ENCODE measurements around the gene RAB8B.
"Not testable (repeated sequence)": the region's sequence is repeated elsewhere in the genome, so short reads cannot be mapped to it uniquely, and the experiment has no call there.

RAB8B gene

DNA sequence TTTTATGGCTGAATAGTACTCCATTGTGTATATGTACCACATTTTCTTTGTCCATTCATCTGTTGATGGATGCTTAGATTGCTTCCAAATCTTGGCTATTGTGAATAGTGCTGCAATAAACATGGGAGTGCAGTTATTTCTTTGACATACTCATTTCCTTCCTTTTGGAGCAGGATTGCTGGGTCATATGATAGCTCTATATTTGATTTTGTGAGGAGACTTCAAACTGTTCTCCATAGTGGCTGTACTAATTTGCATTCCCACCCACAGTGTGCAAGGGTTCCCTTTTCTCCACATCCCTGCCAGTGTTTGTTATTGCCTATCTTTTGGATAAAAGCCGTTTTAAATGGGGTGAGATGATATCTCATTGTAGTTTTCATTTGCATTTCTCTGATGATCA lies 47.7 kb downstream of the RAB8B start:
- DNase-seq (ENCODE audit: low spot score), result not testable (repeated sequence)

- DNase-seq (ENCODE audit: low spot score), result no peak
Measured at GRCh38 chr15:63238171-63238570, 48.8 kb downstream of the RAB8B start.

DNA sequence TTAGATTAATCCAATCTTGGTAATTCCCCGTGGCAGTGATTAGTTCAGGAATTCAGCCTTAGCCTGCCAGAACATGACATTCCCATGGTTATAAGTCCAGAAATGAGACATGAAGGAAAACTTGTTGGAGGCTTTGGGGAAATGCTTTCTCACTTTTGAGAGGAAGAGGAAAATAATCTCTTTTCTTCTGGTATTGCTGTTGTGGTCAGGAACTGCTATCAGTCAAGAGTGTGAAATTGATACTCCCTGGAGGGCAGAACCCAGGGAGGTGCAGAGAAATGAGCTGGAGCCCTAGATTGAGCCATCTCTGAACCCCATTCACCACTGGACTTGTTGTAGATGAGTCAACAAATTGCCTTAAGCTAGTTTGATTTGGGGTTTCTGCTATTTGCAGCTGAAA lies 49.4 kb downstream of the RAB8B start:
- DNase-seq (ENCODE audit: low spot score), result no peak

GRCh38 chr15:63240109-63240508 lies 50.7 kb downstream of the RAB8B start:
- DNase-seq (ENCODE audit: low spot score), result no peak

DNA sequence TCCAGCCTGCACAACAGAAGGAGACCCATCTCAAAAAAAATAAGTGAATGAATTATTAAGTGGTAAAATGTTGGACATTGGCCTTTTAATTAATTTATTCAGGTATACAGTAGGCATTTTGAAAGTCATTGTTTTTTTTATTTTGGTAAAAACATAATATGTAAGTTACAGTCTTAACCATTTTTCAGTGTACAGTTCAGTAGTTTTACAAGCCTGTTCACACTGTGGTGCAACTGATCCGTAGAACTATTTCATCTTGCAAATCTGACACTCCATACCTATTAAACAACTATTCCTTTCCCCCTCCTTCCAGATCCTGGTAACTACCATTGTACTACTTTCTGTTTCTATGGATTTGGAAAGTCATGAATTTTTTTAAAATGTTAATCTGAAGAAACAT lies 51.9 kb downstream of the RAB8B start:
- DNase-seq (ENCODE audit: low spot score), result no peak

DNA sequence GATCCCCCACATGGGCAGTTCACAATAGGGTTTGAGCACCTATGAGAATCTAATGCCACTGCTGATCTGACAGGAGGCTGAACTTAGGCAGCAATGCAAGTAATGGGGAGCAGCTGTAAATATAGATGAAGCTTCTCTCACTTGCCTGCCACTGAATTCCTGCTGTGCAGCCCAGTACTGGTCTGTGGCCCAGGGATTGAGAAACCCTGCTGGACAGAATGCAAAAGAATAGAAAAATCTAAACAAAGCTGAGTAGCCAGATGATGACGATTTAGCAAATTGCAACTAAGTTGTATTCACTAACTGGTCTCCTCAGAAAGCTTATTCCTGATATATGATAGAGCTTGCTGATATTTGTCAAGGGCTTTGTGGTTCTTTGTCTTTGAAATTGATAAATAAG lies 53.7 kb downstream of the RAB8B start:
- no peak for DNase-seq (ENCODE audit: low spot score)

GRCh38 chr15:63243776-63244175 lies 54.4 kb downstream of the RAB8B start:
- no peak for DNase-seq (ENCODE audit: low spot score)

DNA sequence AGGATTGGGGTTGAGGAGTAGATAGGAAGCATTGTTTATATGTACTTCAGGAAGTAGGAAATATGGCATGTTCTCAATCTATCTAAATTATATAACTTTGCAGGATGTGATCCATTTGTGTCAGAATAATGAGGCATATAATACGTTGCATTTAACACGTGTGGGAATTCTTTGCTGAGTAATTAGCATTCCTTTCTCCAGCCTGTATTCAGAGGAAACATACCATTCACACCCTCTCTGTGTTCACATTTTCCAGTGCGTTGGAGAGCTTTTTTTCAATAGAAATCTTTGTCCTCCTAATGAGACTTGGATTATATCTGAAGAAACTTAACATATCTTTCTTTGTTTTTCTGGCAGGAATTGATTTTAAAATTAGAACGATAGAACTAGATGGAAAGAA lies 55.0 kb downstream of the RAB8B start:
- no peak for DNase-seq (ENCODE audit: low spot score)

DNA sequence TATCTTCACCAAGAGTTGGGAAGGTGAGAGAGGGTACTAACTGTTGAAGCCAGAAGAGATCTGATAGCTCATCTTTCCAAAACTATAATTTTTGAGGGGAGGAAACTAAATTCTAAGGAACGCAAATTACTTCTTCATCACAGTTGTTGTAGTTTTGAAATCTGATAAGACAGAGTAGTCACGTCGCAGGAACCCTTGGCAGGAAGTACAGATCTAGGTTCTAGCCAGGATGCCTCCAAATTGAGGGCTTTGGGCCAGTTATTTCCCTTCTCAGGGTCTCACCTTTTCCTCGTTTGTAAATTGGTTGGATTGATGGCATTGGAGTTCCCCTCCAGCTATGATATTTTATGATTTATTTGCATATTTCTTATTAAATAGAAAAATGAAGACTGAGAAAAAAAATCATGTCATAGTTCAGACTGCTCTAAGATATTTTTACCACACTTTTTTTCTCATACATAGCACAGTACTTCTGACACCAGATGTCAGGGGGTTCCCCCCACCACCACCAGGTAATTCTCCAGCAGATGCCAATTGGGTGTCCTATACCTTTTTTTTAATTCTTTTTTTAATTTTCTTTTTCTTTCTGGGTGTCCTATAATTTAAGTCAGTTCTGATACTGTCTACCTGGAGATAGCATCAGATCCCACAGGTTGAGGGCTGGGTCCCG lies 55.7 kb downstream of the RAB8B start:
- DNase-seq (ENCODE audit: low spot score), result no peak

DNA sequence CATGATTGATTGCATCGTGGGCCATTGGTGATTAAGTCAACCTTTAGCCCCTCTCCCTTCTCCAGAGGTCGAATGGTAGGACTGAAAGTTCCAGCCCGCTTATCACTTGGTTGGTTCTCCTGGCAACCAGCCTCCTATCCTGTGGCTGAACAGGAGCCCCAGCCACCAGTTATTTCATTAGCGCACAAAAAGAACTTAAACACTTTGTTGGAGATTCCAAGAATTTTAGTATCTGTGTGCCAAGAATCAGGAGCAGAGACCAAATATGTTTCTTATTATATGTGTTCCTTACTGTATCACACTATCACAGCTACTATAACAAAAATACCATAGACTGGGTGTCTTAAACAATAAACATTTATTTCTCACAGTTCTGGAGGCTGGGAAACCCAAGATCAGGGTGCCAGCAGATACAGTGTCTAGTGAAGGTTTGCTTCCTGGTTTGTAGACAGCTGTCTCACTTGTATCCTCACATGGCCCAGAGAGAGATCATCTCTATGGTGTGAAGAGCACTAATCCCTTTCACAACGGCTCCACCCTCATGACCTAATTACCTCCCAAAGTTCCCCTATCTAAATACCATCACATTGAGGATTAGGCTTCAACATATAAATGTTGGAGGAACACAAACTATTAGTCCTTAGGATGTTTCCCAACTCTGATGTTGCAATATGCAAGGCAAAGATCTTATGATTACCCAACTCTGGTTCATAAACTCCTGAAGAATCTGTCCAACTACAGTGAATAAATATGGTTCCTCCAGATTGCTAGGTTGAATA lies 57.5 kb downstream of the RAB8B start:
- DNase-seq (ENCODE audit: low spot score), result no peak

DNA sequence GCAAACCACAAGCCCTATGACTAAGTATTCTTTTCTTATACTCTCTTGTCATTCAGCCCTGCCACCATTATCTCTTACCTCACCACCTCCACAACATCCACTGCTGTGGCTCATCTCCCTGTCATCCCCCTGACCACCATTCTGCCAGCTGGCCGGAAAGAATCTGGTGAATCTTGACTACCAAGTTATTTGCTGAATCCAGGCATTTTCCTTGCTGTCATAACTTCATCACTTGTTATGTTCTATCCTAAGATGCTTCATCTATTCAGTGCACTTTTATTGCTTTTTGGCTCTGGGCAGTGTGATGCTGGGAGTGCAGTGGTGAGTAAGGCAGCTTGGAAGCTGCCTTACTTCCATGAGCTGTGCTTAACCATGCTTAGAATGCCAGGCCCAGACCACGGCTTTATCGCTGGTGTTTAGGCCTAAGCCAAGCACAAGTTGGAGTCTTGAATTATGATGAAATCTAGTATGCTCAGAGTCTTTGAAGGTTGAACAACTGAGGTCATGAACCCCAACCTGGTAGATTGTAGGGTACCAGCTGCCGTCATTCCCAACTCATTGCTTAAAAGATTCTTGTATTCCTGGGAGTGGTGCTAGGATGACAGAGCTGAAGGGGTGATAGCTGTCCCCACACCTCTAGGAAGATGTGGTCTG lies 61.0 kb downstream of the RAB8B start:
- DNase-seq (ENCODE audit: low spot score), result no peak

- DNase-seq (ENCODE audit: low spot score), result no peak
Measured at GRCh38 chr15:63251701-63252100, 62.3 kb downstream of the RAB8B start.

- DNase-seq (ENCODE audit: low spot score), result no peak
Measured at GRCh38 chr15:63252292-63252691, 62.9 kb downstream of the RAB8B start.

DNA sequence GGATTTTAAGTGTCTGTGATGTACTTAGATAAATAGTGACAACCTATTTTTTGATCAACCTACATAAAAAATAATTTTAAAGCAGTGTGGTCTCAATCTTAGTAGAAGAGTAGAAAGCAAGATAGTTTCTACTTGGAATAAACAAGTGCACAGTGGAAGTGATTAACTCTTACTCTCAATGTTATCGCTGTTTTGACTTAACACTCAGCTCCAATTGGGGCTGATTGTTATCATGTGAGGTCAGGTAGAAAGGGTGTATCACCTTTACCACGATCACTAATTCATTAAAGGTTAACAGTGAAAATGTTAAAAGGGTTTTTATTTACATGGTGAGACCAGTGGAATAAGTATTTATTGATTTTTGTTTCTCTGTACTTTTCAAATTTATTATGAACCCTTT lies 65.6 kb downstream of the RAB8B start:
- DNase-seq (ENCODE audit: low spot score), result no peak

GRCh38 chr15:63255489-63255990 lies 66.1 kb downstream of the RAB8B start:
- DNase-seq (ENCODE audit: low spot score), result no peak

GRCh38 chr15:63256433-63257274 lies 67.2 kb downstream of the RAB8B start:
- no peak for DNase-seq (ENCODE audit: low spot score)

DNA sequence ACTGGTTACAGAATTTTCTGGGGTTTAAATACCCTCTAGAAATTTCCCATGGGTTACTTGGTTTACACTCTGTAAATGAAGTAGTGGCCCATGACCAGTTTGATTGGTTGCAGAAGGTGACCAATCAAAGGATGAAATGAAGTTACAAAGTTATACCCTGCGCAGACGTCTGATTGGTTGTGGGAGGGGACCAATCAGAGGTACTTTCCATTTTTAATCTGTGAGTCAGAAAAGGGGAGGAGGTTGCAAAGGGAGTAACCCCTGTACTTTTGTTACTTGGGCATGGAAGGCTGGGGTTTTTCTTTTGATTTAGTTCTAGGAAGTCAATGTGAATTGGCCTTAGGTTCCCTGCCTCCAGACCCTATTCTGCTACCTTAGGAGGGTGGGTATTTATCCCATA lies 69.3 kb downstream of the RAB8B start:
- DNase-seq (ENCODE audit: low spot score), result no peak

- no peak for DNase-seq (ENCODE audit: low spot score)
Measured at GRCh38 chr15:63260791-63261190, 71.4 kb downstream of the RAB8B start.

DNA sequence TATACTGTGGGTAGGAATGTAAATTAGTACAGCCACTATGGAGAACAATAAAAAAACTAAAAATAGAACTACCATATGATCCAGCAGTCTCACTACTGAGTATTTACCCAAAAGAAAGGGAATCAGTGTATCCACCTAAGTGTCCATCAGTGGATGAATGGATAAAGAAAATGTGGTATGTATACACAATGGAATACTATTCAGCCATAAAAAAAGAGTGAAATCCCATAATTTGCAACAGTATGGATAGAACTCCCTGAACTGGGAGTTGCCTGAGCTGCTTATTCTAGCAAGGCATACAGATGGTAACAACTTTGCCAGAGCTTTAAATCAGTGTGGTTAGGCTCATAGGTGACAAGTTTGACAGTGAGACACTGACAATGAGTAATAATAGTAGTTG lies 71.9 kb downstream of the RAB8B start:
- no peak for DNase-seq (ENCODE audit: low spot score)

- DNase-seq (ENCODE audit: low spot score), result no peak
Measured at GRCh38 chr15:63263519-63263918, 74.1 kb downstream of the RAB8B start.

GRCh38 chr15:63264688-63265293 lies 75.4 kb downstream of the RAB8B start:
- no peak for DNase-seq (ENCODE audit: low spot score)

DNA sequence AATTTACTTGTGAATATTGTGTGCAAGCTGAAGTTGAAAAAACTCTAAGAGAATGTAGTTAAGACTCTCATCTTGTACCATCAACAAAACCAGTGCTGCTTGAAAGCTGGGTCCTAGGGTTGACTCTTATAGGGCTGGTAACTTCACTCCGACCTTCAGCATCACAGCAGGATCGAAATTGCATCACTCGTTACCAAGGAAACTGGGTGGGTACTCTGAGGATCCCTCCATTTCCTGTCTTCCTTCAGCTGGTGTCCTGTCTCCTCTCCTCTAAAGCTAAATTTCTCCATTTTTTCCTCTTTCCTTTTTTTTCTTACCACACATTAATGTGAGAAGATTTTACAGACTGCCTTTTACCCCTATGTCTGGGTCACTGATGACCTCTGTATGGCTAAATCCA lies 85.0 kb downstream of the RAB8B start:
- DNase-seq (ENCODE audit: low spot score), result no peak
